VCaP (cell line): ENCODE results near the gene PTTG1.
A peak's percentile ranks its signal among the peaks of the same experiment; 100 is the strongest.

Experiments used
- H3K27ac ChIP-seq: fragments of 450-650 bp; 2 replicates; pipeline ENCODE4 v1.5.1; 2017
- TF ChIP-seq, protein P1 (sequence below): fragments of 450-650 bp; conservative IDR thresholded peaks from 2 replicates; pipeline ENCODE4 v1.5.1; 2017; ENCODE audit warnings: mild to moderate bottlenecking, moderate library complexity

The PTTG1 gene

DNA sequence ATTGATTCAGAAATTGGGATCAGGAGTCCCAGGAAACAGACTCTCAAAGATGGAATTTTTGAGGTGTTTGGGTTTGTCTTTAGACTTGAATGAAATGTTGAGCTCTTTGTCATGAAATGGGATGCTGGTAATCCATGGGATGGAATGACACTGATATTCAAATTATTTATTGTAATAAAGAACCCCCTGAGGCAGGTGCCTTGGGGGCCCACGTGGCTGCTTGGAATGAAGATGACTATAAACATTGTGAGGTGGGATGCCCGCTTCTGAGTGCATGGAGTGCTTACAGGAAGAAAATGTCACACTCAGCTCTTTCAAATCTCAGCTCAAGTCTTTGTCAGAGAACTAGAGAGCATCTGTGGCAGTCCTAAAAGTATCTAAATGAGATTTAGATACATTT lies 41.6 kb upstream of the PTTG1 start:
- H3K27ac ChIP-seq: no peak overlapping the region
- TF ChIP-seq, protein P1, sequence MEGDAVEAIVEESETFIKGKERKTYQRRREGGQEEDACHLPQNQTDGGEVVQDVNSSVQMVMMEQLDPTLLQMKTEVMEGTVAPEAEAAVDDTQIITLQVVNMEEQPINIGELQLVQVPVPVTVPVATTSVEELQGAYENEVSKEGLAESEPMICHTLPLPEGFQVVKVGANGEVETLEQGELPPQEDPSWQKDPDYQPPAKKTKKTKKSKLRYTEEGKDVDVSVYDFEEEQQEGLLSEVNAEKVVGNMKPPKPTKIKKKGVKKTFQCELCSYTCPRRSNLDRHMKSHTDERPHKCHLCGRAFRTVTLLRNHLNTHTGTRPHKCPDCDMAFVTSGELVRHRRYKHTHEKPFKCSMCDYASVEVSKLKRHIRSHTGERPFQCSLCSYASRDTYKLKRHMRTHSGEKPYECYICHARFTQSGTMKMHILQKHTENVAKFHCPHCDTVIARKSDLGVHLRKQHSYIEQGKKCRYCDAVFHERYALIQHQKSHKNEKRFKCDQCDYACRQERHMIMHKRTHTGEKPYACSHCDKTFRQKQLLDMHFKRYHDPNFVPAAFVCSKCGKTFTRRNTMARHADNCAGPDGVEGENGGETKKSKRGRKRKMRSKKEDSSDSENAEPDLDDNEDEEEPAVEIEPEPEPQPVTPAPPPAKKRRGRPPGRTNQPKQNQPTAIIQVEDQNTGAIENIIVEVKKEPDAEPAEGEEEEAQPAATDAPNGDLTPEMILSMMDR: no peak

DNA sequence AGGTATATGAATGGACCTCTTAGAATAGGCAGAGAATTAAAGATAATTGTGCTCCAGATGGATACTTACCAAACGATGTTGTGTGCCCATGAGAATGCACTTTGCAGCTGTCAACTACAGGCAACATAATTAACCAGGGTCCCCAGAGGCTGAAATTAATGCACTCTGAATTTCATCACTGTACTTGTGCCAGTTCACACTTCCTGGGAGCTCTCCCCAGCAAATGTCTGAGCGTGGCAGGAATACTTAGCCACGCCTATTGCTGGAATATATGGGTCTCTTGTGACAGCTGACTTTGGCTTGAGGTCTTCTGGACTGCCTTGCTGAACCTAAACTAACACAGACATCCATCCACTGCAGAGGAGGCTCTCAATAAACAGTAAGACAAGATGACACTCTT lies 39.3 kb upstream of the PTTG1 start:
- H3K27ac ChIP-seq: no peak overlapping the region
- TF ChIP-seq, protein P1: no peak

DNA sequence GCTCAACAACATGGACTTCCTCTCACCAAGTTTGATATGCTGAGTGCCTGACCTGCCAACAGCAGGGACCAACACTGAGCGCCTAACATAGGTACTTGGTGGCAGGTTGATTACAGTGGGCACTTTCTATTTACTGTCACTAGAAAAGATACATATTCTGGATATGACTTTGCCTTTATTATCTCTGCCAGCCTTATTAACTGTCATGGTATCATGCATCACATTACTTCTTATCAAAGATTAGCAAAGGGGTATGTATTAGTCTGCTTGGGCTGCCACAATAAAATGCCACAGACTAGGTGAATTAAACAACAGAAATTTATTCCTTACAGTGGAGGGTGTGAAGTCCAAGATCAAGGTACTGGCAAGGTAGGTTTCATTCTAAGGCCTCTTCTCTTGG lies 37.0 kb upstream of the PTTG1 start:
- TF ChIP-seq, protein P1: no peak
- no peak overlapping the region for H3K27ac ChIP-seq

DNA sequence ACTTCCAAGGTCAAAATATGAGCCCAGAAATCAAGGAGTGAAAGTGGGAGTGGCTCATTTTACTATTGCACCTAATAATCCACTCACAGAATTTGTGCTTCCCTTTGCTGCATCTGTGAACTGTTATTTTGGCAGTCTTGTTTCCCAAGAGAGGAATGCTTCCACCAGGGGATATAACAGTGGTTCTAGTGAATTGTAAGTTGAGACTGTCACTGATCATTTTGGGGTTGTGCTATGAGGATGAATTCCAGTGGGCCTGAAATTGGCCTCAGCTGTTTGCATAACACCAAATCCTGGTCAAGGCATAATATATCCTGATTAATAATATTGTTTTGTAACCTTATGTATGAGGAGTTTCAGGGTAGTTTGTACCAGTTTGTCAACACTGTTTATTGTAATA lies 36.2 kb upstream of the PTTG1 start:
- TF ChIP-seq, protein P1: no peak
- no peak overlapping the region for H3K27ac ChIP-seq

DNA sequence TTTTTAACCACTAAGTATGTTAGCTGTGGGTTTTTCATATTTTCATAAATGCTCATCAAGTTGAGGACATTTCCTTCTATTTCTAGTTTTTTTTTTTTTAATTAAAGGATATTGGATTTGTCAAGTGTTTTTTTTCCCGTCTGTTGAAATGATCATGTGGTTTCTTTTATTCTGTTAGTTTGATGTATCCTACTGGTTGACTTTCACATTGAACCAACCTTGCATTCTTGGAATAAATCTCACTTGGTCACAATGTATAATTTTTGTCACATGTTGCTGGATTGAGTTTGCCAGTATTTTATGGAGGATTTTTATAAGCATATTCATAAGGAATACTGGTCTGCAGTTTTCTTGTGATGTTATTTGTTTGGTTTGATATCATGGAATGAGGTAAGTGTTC lies 34.2 kb upstream of the PTTG1 start:
- TF ChIP-seq, protein P1: no peak
- no peak overlapping the region for H3K27ac ChIP-seq

DNA sequence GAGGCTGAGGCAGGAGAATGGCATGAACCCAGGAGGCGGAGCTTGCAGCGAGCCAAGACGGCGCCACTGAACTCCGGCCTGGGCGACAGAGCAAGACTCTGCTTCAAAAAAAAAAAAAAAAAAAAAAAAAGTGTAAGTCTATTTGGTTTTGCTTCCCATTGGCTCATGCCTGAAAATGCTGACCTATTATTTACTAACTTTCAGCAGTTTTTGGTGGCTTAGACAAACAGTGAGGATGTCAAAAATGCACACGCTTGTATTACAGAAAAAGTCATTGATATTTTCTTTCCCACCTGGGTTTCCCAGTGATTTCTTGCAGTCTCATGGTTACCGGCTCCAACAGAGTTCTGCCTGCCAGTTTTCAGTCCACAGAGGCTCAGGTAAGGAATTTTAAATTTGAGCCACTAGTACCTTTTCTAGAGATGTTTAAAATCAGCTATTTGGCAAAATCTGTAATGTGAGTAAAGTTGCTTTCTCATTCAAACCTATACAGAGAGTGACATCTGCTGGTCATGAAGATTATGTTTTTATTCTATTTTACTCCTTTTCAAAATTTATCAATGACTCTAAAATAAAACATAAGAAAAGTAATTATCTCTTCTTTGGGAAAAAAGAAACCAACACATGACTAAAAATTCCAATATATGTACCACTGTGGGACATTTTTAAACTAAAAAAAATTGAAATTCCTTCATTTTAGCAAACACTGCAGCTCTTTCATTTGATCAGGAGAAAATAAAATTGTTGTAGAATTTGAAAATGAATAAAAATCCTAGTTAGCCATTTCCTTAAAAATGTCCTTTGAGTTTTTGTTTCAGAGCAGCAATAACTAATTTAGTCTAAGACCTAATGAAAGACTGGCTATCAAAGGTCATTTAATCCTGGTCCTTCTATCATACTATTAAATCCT lies 30.6 kb upstream of the PTTG1 start:
- TF ChIP-seq, protein P1: peak; percentile 69
- no peak overlapping the region for H3K27ac ChIP-seq

DNA sequence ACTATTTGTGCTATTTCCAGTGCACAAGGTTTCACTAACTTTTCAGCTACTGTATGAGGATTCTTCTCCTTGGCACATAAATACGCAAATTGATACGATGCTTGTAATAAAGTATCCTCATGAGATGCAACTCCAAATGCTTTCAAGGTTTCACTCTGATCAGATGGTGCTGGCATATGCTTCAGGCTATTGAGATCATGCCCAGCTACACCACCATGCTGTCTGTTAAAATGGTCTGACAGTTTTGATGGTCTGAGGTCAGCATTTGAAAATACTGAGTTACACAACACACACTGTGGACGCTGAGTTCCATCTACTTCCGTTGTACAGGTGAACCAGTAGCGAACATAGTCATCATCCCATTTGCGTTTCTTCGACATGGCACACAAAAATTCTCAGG lies 26.5 kb upstream of the PTTG1 start:
- no peak overlapping the region for H3K27ac ChIP-seq
- TF ChIP-seq, protein P1: no peak
